D721Med (cell line): ENCODE data around the gene CABP4.

Source experiments
- DNase-seq: peaks from one replicate; pipeline ENCODE4 v3.0.0; 2011; ENCODE audit warnings: low spot score; ENCODE audit not compliant: insufficient read length
- FAIRE-seq: peaks from 2 replicates; lab custom pipeline; 2011; peaks lifted over from hg19 to GRCh38; lab: Jason Lieb, UNC
- TF ChIP-seq, protein P1 (sequence below): IDR thresholded peaks from 2 replicates; pipeline ENCODE4 v1.5.1; 2012; ENCODE audit warnings: mild to moderate bottlenecking, control low read depth; ENCODE audit not compliant: insufficient read depth; ENCODE audit errors: missing control alignments

The CABP4 gene

DNA sequence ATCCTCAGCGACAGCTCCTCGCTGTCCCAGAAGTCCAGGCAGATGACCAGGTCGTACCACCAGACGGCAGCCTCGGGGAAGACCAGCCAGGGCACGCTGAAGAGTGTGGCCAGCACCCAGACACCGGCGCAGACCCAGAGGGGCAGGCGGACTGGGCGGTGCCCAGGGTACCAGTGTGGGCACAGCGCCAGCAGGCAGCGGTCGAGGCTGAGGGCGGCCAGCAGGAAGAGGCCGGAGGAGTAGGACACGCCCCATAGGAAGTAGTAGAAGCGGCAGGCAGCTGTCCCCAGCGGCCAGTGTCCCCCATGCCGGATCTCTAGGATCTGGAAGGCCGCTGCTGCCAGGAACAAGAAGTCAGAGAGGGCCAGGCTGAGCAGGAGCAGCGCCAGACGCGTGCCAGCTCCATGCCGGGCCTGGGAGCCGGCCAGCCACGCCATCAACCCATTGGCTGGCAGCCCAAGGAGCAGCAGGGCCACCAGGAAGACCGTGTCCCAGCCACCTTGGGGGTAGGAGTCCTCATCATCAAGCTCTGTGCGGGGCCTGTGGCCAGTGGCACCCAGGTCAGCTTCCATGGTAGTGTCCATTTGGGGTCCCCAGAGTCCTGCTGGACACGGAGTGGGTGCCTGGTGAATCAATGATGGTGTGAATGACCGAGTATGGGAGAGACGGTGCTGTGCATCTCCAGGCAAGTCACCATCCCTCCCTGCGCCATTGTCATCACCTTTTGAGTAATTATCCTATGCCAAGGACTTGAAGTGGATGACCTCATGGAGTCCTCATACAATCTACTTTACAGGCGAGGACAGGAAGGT lies 2.8 kb upstream of the CABP4 start, which contains the start of gene GPR152:
GPR152 (minus strand) TSS at position 589 of the 812 bp plus-strand sequence; CDS start at position 584, 5 bp downstream.
- no peak for DNase-seq
- TF ChIP-seq, protein P1, sequence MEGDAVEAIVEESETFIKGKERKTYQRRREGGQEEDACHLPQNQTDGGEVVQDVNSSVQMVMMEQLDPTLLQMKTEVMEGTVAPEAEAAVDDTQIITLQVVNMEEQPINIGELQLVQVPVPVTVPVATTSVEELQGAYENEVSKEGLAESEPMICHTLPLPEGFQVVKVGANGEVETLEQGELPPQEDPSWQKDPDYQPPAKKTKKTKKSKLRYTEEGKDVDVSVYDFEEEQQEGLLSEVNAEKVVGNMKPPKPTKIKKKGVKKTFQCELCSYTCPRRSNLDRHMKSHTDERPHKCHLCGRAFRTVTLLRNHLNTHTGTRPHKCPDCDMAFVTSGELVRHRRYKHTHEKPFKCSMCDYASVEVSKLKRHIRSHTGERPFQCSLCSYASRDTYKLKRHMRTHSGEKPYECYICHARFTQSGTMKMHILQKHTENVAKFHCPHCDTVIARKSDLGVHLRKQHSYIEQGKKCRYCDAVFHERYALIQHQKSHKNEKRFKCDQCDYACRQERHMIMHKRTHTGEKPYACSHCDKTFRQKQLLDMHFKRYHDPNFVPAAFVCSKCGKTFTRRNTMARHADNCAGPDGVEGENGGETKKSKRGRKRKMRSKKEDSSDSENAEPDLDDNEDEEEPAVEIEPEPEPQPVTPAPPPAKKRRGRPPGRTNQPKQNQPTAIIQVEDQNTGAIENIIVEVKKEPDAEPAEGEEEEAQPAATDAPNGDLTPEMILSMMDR: no peak
- no peak for FAIRE-seq

DNA sequence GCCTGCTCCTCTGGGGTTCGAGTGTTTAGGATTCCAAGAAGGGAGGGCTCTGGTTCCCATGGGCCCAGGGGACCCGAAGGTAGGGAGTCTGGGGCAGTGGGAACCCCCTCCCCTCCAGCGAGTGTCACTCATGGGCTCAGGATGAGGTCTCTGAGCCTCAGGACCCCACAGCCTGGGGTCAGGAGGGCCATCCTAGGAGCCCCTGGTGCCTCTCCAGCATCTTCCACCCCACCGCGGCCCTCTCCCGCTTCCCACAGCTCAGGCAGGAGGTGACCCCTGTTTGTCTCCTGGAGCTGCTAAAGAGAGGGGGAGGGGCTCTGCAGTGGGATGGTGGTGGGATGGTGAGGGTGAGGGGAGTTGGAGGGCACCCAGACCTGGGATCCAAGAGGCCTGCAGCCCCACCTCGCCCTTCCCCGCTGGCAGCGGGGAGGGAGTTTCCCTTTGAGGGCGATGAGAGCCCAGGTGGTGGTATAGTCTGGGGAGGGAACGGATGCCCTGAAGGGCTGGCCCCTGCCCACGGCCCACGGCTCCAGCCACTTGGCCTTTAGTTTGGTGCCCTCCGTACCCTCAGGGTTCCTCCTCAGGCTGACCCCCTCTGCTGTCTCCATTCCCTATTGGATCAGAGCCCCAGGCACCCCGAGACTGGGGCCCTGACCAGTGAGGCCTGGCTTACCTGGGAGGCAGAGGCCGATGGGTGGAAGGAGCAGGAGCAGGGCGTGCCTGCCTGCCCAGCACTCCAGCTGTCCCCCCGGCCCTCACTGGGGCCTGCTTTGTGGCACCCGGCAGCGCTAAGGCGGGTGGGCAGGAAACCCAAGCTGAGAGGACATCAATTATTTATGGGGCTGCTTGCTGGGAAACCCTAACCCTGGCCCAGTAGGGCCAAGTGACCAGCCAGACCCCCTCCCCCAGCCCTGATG lies 1.1 kb upstream of the CABP4 start:
- DNase-seq (no peak), FAIRE-seq (no peak)
- TF ChIP-seq, protein P1: no peak

- DNase-seq: no peak
- TF ChIP-seq, protein P1: no peak
- no peak for FAIRE-seq
Measured at GRCh38 chr11:67456068-67456705, 1.0 kb downstream of the CABP4 start.

DNA sequence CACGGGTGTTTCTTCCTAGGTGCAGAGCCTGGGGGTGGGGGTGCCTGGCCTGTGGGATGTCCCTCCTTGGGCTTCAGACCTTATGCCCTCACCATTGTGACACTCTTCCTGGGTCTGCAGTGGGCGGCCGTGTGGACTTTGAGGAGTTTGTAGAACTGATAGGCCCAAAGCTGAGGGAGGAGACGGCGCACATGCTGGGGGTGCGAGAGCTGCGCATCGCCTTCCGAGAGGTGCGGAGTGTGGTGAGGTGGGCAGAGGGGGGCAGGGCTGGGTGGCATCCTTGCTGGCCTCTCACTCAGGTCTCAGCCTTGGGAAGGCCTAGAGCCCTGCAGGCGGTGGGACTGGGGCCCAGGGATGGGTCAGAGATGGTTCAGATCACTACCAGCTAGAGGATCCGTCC lies 2.3 kb downstream of the CABP4 start:
- no peak for DNase-seq
- FAIRE-seq: no peak
- TF ChIP-seq, protein P1: no peak

GRCh38 chr11:67458266-67458665 lies 3.1 kb downstream of the CABP4 start:
- FAIRE-seq (no peak), DNase-seq (no peak)
- TF ChIP-seq, protein P1: no peak

GRCh38 chr11:67463186-67463585 lies 8.0 kb downstream of the CABP4 start:
- TF ChIP-seq, protein P1: no peak
- FAIRE-seq: no peak
- DNase-seq: no peak
